ENCODE data around the gene VWA8. TPM values are rescaled to one million over a fixed set of nuclear protein-coding genes. Genes with fewer than 3 reads are reported as not detected.

Gene VWA8
- total and polyA plus RNA-seq, 2 of the 8 experiments (the other 6 are each of a cell fraction or from before 2014, with no cell fraction given) = 5.9 to 19.6 TPM

DNA sequence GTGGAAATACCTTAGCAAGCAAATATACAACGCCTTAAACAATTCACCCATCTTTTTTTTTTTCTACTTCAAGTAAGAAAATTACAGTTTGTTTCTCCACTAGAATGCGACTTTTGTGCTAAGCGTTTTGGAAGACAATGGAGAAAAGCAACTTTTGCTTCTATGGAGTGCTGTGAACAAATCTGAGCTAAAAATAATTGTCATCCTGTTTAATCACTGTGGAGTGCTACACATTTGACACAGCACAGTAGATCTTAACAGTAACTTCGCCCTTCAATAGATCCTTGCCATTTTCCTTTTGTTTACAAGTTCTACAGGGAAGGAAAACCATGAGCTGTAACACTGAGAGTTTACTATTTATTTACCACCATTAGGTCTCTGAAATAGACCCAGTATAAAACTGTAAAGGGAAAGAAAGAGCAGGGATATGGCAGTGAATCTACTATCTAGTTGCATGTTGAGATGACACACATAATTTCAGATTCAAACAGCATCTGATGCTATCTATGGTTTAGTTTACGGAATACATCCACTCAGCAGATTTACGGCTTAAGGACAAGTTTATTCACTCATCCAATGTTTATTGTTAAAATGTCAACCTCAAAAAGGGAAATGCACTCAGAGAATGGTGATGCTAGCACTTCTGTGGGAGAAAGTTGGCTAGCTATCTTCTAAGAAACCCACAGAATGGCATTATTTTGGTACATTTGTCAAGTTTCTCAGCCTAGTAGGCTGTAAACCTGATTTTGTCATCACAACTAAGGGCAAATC lies 175.3 kb downstream of the VWA8 start (continued):
- TF ChIP-seq, protein P1, sequence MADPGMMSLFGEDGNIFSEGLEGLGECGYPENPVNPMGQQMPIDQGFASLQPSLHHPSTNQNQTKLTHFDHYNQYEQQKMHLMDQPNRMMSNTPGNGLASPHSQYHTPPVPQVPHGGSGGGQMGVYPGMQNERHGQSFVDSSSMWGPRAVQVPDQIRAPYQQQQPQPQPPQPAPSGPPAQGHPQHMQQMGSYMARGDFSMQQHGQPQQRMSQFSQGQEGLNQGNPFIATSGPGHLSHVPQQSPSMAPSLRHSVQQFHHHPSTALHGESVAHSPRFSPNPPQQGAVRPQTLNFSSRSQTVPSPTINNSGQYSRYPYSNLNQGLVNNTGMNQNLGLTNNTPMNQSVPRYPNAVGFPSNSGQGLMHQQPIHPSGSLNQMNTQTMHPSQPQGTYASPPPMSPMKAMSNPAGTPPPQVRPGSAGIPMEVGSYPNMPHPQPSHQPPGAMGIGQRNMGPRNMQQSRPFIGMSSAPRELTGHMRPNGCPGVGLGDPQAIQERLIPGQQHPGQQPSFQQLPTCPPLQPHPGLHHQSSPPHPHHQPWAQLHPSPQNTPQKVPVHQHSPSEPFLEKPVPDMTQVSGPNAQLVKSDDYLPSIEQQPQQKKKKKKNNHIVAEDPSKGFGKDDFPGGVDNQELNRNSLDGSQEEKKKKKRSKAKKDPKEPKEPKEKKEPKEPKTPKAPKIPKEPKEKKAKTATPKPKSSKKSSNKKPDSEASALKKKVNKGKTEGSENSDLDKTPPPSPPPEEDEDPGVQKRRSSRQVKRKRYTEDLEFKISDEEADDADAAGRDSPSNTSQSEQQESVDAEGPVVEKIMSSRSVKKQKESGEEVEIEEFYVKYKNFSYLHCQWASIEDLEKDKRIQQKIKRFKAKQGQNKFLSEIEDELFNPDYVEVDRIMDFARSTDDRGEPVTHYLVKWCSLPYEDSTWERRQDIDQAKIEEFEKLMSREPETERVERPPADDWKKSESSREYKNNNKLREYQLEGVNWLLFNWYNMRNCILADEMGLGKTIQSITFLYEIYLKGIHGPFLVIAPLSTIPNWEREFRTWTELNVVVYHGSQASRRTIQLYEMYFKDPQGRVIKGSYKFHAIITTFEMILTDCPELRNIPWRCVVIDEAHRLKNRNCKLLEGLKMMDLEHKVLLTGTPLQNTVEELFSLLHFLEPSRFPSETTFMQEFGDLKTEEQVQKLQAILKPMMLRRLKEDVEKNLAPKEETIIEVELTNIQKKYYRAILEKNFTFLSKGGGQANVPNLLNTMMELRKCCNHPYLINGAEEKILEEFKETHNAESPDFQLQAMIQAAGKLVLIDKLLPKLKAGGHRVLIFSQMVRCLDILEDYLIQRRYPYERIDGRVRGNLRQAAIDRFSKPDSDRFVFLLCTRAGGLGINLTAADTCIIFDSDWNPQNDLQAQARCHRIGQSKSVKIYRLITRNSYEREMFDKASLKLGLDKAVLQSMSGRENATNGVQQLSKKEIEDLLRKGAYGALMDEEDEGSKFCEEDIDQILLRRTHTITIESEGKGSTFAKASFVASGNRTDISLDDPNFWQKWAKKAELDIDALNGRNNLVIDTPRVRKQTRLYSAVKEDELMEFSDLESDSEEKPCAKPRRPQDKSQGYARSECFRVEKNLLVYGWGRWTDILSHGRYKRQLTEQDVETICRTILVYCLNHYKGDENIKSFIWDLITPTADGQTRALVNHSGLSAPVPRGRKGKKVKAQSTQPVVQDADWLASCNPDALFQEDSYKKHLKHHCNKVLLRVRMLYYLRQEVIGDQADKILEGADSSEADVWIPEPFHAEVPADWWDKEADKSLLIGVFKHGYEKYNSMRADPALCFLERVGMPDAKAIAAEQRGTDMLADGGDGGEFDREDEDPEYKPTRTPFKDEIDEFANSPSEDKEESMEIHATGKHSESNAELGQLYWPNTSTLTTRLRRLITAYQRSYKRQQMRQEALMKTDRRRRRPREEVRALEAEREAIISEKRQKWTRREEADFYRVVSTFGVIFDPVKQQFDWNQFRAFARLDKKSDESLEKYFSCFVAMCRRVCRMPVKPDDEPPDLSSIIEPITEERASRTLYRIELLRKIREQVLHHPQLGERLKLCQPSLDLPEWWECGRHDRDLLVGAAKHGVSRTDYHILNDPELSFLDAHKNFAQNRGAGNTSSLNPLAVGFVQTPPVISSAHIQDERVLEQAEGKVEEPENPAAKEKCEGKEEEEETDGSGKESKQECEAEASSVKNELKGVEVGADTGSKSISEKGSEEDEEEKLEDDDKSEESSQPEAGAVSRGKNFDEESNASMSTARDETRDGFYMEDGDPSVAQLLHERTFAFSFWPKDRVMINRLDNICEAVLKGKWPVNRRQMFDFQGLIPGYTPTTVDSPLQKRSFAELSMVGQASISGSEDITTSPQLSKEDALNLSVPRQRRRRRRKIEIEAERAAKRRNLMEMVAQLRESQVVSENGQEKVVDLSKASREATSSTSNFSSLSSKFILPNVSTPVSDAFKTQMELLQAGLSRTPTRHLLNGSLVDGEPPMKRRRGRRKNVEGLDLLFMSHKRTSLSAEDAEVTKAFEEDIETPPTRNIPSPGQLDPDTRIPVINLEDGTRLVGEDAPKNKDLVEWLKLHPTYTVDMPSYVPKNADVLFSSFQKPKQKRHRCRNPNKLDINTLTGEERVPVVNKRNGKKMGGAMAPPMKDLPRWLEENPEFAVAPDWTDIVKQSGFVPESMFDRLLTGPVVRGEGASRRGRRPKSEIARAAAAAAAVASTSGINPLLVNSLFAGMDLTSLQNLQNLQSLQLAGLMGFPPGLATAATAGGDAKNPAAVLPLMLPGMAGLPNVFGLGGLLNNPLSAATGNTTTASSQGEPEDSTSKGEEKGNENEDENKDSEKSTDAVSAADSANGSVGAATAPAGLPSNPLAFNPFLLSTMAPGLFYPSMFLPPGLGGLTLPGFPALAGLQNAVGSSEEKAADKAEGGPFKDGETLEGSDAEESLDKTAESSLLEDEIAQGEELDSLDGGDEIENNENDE (IDR thresholded peaks at IDR 0.05; ENCODE audit: insufficient replicate concordance, low read length) = no peak
- TF ChIP-seq TEAD4 (IDR thresholded peaks at IDR 0.05; ENCODE audit: low read depth, low read length) = no peak
- TF ChIP-seq TAF7 (optimal IDR thresholded peaks at IDR 0.05; ENCODE audit: borderline replicate concordance, low read depth, low read length) = no peak
- TF ChIP-seq BRCA1 (IDR thresholded peaks at IDR 0.05; ENCODE audit: low read depth, low read length) = no peak
- TF ChIP-seq EGR1 (IDR thresholded peaks at IDR 0.05; ENCODE audit: borderline replicate concordance, low read depth, low read length) = no peak
- TF ChIP-seq NRF1 (IDR thresholded peaks at IDR 0.05; ENCODE audit: low read depth, low read length) = no peak
- no peak for TF ChIP-seq CBX8 (IDR thresholded peaks at IDR 0.05; ENCODE audit: borderline replicate concordance, low read depth, low read length)
- TF ChIP-seq SP2 (IDR thresholded peaks at IDR 0.05; ENCODE audit: low read length) = no peak
- TF ChIP-seq CHD2 (IDR thresholded peaks at IDR 0.05; ENCODE audit: low read length) = no peak
- TF ChIP-seq CHD1 (IDR thresholded peaks at IDR 0.05; ENCODE audit: low read depth, low read length) = no peak
- TF ChIP-seq YY1 (IDR thresholded peaks at IDR 0.05; ENCODE audit: low read depth, low read length) = no peak
